HUES6 (cell line): Measurements from ENCODE around the gene GABPB1.

ENCODE experiments used
- H3K27ac ChIP-seq: 2 replicates; pipeline ENCODE4 v1.7.0; 2013; ENCODE audit warnings: low read depth, mild to moderate bottlenecking, low read length, inconsistent platforms
- H3K27me3 ChIP-seq: 2 replicates; pipeline ENCODE4 v1.6.1; 2013; ENCODE audit warnings: low read length; ENCODE audit not compliant: control insufficient read depth, insufficient read depth
- H3K36me3 ChIP-seq: 2 replicates; pipeline ENCODE4 v1.6.1; 2013; ENCODE audit warnings: low read length; ENCODE audit not compliant: control insufficient read depth, insufficient read depth
- H3K4me1 ChIP-seq: 2 replicates; pipeline ENCODE4 v1.6.1; 2013; ENCODE audit warnings: low read length; ENCODE audit not compliant: control insufficient read depth, insufficient read depth
- H3K4me3 ChIP-seq: 2 replicates; pipeline ENCODE4 v1.5.1; 2013; ENCODE audit warnings: low read depth, low read length
- H3K9ac ChIP-seq: one replicate; pipeline ENCODE4 v1.6.1; 2013; ENCODE audit warnings: mild to moderate bottlenecking, low read length
- H3K9me3 ChIP-seq: 2 replicates; pipeline ENCODE4 v1.6.1; 2013; ENCODE audit warnings: low read depth, low read length; ENCODE audit not compliant: control insufficient read depth, insufficient read depth

The GABPB1 gene

GRCh38 chr15:50225938-50226337 is 129.1 kb downstream of the GABPB1 start:
- no peak overlapping the region for H3K27ac ChIP-seq
- H3K4me3 ChIP-seq, result no peak overlapping the region
- no peak overlapping the region for H3K9ac ChIP-seq
- no peaks in the 10 kb centered on the region for H3K4me1 ChIP-seq
- no peaks in the 10 kb centered on the region for H3K36me3 ChIP-seq
- no peaks in the 10 kb centered on the region for H3K9me3 ChIP-seq
- no peaks in the 10 kb centered on the region; the same call in 1 of the 2 replicates for H3K27me3 ChIP-seq
